Trophoblast cell (in vitro differentiated cells and primary cell): Measurements from ENCODE around the gene KRT6A.

Source experiments
- DNase-seq, 2 donors: peaks; one replicate each; pipeline ENCODE4 v3.0.0-alpha.2; 2016
- H2AFZ ChIP-seq: 2 replicates; pipeline ENCODE4 v1.6.1; 2013; ENCODE audit warnings: low read length, moderate library complexity, mild to moderate bottlenecking; ENCODE audit not compliant: insufficient read depth, poor library complexity
- H2AK5ac ChIP-seq: 2 replicates; pipeline ENCODE4 v1.6.1; 2013; ENCODE audit warnings: mild to moderate bottlenecking, low read length
- H2BK120ac ChIP-seq: 2 replicates; pipeline ENCODE4 v1.6.1; 2013; ENCODE audit warnings: low read length, mild to moderate bottlenecking, moderate library complexity; ENCODE audit not compliant: insufficient read depth, poor library complexity
- H2BK12ac ChIP-seq: 2 replicates; pipeline ENCODE4 v1.6.1; 2013; ENCODE audit warnings: mild to moderate bottlenecking, low read length, moderate library complexity
- H2BK5ac ChIP-seq: 2 replicates; pipeline ENCODE4 v1.6.1; 2013; ENCODE audit warnings: low read length, low read depth, moderate library complexity, mild to moderate bottlenecking; ENCODE audit not compliant: poor library complexity
- H3K14ac ChIP-seq: 2 replicates; pipeline ENCODE4 v1.6.1; 2013; ENCODE audit warnings: mild to moderate bottlenecking, low read length
- H3K18ac ChIP-seq: 2 replicates; pipeline ENCODE4 v1.6.1; 2013; ENCODE audit warnings: mild to moderate bottlenecking, low read length
- H3K23ac ChIP-seq: 2 replicates; pipeline ENCODE4 v1.6.1; 2013; ENCODE audit warnings: low read length
- H3K27ac ChIP-seq: 2 replicates; pipeline ENCODE4 v1.5.1; 2013; ENCODE audit warnings: low read depth, mild to moderate bottlenecking, inconsistent platforms, low read length, moderate library complexity
- H3K27me3 ChIP-seq: 2 replicates; pipeline ENCODE4 v1.6.1; 2013; ENCODE audit warnings: inconsistent platforms, mild to moderate bottlenecking, low read length, moderate library complexity; ENCODE audit not compliant: insufficient read depth
- H3K36me3 ChIP-seq, 2 experiments: 1 replicate in 1 of 2; 2 replicates in 1 of 2; pipeline ENCODE4 v1.6.1; 2013; ENCODE audit warnings: low read length in 2 of 2, mild to moderate bottlenecking in 2 of 2, moderate library complexity in 1 of 2; ENCODE audit not compliant: insufficient read depth in 2 of 2, control insufficient read depth in 1 of 2
- H3K4ac ChIP-seq: 2 replicates; pipeline ENCODE4 v1.6.1; 2013; ENCODE audit warnings: low read depth, mild to moderate bottlenecking, low read length, moderate library complexity
- H3K4me1 ChIP-seq, 2 experiments: 1 replicate in 1 of 2; 2 replicates in 1 of 2; pipeline ENCODE4 v1.6.1; 2013; ENCODE audit warnings: low read length in 2 of 2, mild to moderate bottlenecking in 2 of 2, moderate library complexity in 1 of 2; ENCODE audit not compliant: insufficient read depth in 2 of 2, control insufficient read depth in 1 of 2
- H3K4me2 ChIP-seq: 2 replicates; pipeline ENCODE4 v1.6.1; 2013; ENCODE audit warnings: inconsistent platforms, mild to moderate bottlenecking, low read length, moderate library complexity
- H3K4me3 ChIP-seq: 2 replicates; pipeline ENCODE4 v1.5.1; 2013; ENCODE audit warnings: mild to moderate bottlenecking, low read depth, low read length, inconsistent platforms
- H3K79me1 ChIP-seq: one replicate; pipeline ENCODE4 v1.6.1; 2013; ENCODE audit warnings: low read length
- H3K79me2 ChIP-seq: 2 replicates; pipeline ENCODE4 v1.6.1; 2013; ENCODE audit warnings: low read length, mild to moderate bottlenecking; ENCODE audit not compliant: control insufficient read depth, insufficient read depth, poor library complexity
- H3K9ac ChIP-seq: 2 replicates; pipeline ENCODE4 v1.6.1; 2013; ENCODE audit warnings: mild to moderate bottlenecking, low read length
- H3K9me3 ChIP-seq: 2 replicates; pipeline ENCODE4 v1.6.1; 2013; ENCODE audit warnings: low read depth, mild to moderate bottlenecking, control low read depth, inconsistent platforms, low read length; ENCODE audit not compliant: insufficient read depth
- H4K12ac ChIP-seq: 2 replicates; pipeline ENCODE4 v1.6.1; 2013; ENCODE audit warnings: low read depth, mild to moderate bottlenecking, low read length, moderate library complexity
- H4K8ac ChIP-seq: 2 replicates; pipeline ENCODE4 v1.6.1; 2013; ENCODE audit warnings: low read depth, mild to moderate bottlenecking, low read length, moderate library complexity
- H4K91ac ChIP-seq: one replicate; pipeline ENCODE4 v1.6.1; 2013; ENCODE audit warnings: low read depth, mild to moderate bottlenecking, low read length, moderate library complexity
- WGBS: extraction: QIAGEN DNeasy Blood & Tissue Kit; methylation state at CpG from one replicate; pipeline ENCODE4 v1.1.7; 2013; ENCODE audit warnings: missing lambda C conversion rate; ENCODE audit not compliant: insufficient read length, insufficient coverage; ENCODE audit errors: extremely low coverage; 5-methylcytosine and 5-hydroxymethylcytosine counted together

KRT6A gene

DNA sequence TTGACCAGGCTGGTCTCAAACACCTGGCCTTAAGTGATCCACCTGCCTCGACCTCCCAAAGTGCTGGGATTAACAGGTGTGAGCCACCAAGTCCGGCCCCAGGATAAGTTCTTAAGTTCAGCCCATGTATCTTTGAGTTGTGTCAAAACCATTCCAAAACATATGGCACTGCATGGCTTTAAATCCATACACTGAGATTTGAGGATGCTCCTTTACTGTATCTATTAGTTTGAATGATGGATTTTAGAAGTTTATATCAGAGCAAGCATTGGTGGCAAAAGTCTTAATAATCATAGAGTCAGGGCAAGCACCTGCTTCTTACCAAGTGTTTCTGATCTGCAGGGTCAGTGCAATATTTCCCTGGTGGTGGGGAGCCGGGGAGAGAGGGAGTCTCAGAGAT lies 47.2 kb downstream of the KRT6A start:
- Histone ChIP-seq H4K8ac (no peak overlapping the region), H3K23ac (no peak overlapping the region), H2AK5ac (no peak overlapping the region), H3K4me2 (no peak overlapping the region), H4K91ac (no peak overlapping the region), H2BK120ac (no peak overlapping the region), H2BK5ac (no peak overlapping the region), H3K18ac (no peak overlapping the region), H3K4ac (no peak overlapping the region), H3K14ac (no peak overlapping the region), H3K9ac (no peak overlapping the region), H2BK12ac (no peak overlapping the region), H4K12ac (no peak overlapping the region), H3K79me2 (no peaks in the 10 kb centered on the region), H3K36me3 (no peaks in the 10 kb centered on the region), H3K27me3 (no peaks in the 10 kb centered on the region), H3K79me1 (peaks cover 7% of the 10 kb centered on the region), H2AFZ (no peak overlapping the region), H3K9me3 (peaks cover 3% of the 10 kb centered on the region), H3K4me1 (peaks cover 9 to 20% of the 10 kb centered on the region in 2 experiments), H3K4me3 (no peak overlapping the region), H3K27ac (no peak overlapping the region)
- no CpG with 5 or more reads among the region's 3 CpGs for WGBS
- no peak for DNase-seq

DNA sequence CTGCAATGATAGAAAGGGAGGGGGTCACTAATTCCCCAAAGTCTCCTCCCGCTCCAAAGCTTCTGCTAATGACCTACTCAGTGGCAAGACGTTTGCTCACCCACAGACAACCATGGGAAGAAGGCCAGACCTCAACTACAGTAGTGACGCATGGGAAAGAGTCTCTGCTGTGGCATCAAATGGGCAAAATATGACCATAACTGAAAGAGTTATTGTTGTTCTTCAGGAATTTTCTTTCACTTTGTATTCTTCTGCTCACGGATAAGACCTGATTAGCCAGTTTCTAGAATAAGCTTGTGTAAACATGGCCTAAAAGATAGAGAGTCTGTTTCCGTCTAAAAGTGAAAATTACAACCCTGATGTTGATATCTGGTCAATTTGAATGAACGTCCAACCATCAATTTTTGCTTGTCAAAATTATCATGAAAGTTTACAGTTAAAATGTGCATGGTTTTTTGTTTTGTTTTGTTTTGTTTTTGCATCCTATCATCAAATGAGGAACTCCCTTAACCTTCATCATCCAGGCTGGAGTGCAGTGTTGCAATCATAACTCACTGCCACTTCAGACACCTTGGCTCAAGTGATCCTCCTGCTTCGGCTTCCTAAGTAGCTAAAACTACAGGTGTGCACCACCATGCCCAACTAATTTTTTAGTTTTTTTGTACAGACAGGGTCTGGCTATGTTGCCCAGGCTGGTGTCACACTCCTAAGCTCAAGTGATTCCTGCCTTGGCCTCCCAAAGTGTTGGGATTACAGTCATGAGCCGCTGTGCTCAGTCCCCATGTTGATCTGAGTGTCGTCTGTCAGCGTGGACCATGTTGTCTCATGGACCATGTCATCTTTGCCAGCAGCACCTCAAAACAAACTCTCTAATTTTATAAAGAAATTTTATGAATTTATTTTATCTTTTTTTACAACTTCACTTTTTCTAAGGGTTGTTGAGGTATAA lies 48.1 kb downstream of the KRT6A start:
- H4K8ac ChIP-seq: no peak overlapping the region
- peak in 1 of 2 donors; percentile 41 for DNase-seq
- no peak overlapping the region for H3K14ac ChIP-seq
- no peak overlapping the region for H2AFZ ChIP-seq
- H3K4ac ChIP-seq: no peak overlapping the region
- H3K79me2 ChIP-seq: no peaks in the 10 kb centered on the region
- H3K79me1 ChIP-seq: peaks cover 16% of the 10 kb centered on the region
- no peak overlapping the region for H2AK5ac ChIP-seq
- H3K9ac ChIP-seq: no peak overlapping the region
- H3K4me3 ChIP-seq: no peak overlapping the region
- H3K27me3 ChIP-seq: no peaks in the 10 kb centered on the region
- H2BK5ac ChIP-seq: no peak overlapping the region
- no peak overlapping the region for H3K27ac ChIP-seq
- H3K4me1 ChIP-seq: peaks cover 14 to 26% of the 10 kb centered on the region in 2 experiments
- H3K23ac ChIP-seq: no peak overlapping the region
- no CpG with 5 or more reads among the region's 10 CpGs for WGBS
- H3K9me3 ChIP-seq: peaks cover 3% of the 10 kb centered on the region
- peak overlapping the region; percentile 40 for H4K91ac ChIP-seq
- H3K36me3 ChIP-seq: no peaks in the 10 kb centered on the region
- no peak overlapping the region for H2BK120ac ChIP-seq
- no peak overlapping the region for H4K12ac ChIP-seq
- no peak overlapping the region for H3K18ac ChIP-seq
- H2BK12ac ChIP-seq: no peak overlapping the region
- H3K4me2 ChIP-seq: no peak overlapping the region

DNA sequence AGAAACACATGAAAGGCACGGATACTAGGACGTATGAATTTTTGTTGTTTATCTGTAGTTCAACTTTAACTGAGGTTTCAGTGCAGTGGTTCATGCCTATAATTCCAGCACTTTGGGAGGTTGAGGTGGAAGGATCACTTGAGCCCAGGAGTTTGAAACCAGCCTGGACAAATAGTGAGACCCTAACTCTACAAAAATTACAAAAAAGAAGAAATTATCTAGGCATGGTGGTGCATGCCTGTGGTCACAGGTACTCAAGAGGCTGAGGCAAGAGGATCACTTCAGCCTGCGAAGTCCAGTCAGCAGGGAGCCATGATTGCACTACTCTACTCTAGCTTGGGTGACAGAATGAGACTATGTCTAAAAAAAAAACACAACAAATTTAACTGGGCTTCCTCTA lies 49.1 kb downstream of the KRT6A start:
- Histone ChIP-seq H2BK5ac (no peak overlapping the region), H3K23ac (no peak overlapping the region), H3K14ac (no peak overlapping the region), H3K4me2 (no peak overlapping the region), H3K79me1 (peaks cover 25% of the 10 kb centered on the region), H4K91ac (peak overlapping the region; percentile 40), H3K4ac (no peak overlapping the region), H3K18ac (no peak overlapping the region), H4K12ac (no peak overlapping the region), H4K8ac (no peak overlapping the region), H2BK120ac (no peak overlapping the region), H2AFZ (no peak overlapping the region), H3K4me1 (peaks cover 14 to 31% of the 10 kb centered on the region in 2 experiments), H2BK12ac (no peak overlapping the region), H2AK5ac (no peak overlapping the region), H3K36me3 (no peaks in the 10 kb centered on the region), H3K27ac (no peak overlapping the region), H3K27me3 (no peaks in the 10 kb centered on the region), H3K79me2 (no peaks in the 10 kb centered on the region), H3K9ac (no peak overlapping the region), H3K4me3 (no peak overlapping the region), H3K9me3 (peaks cover 3% of the 10 kb centered on the region)
- DNase-seq: peak; percentile 59 to 73
- WGBS: no CpG with 5 or more reads among the region's 3 CpGs

DNA sequence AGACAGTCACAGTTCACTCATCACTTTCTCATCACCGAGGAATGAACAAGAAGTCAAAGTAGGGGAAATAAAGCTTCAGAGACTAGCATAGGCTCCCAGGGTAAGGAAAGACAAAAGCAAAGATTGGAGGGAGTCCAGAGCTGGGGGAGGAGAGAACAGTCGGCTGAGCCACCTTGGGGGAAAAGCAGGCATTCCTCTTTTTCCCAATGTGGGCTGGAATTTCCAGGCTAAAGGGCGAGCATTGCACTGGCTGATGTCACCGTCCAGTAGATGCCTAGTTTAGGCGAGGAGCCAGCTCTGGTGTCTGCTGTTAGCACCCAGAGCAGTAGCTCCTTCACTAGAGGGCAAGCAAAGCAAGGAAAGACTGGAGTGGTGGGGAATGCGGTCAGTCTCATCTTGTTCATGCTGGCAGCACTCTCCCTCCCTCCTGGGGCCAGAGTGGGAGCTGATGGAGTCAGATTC lies 50.4 kb downstream of the KRT6A start:
- peak overlapping the region; percentile 9 for H3K4me2 ChIP-seq
- peak overlapping the region; percentile 95 for H2BK120ac ChIP-seq
- no peaks in the 10 kb centered on the region for H3K27me3 ChIP-seq
- H2AK5ac ChIP-seq: no peak overlapping the region
- H3K4me3 ChIP-seq: no peak overlapping the region
- H3K27ac ChIP-seq: peak overlapping the region; percentile 85
- H3K4ac ChIP-seq: no peak overlapping the region
- H4K8ac ChIP-seq: no peak overlapping the region
- H3K9me3 ChIP-seq: peaks cover 3% of the 10 kb centered on the region
- H2AFZ ChIP-seq: no peak overlapping the region
- H4K91ac ChIP-seq: no peak overlapping the region
- no peak overlapping the region for H2BK12ac ChIP-seq
- H3K79me2 ChIP-seq: no peaks in the 10 kb centered on the region
- H4K12ac ChIP-seq: no peak overlapping the region
- H3K9ac ChIP-seq: no peak overlapping the region
- H3K79me1 ChIP-seq: peaks cover 34% of the 10 kb centered on the region
- DNase-seq: peak; percentile 98
- H3K36me3 ChIP-seq: no peaks in the 10 kb centered on the region
- no peak overlapping the region for H3K14ac ChIP-seq
- no CpG with 5 or more reads among the region's 6 CpGs for WGBS
- no peak overlapping the region for H2BK5ac ChIP-seq
- peaks cover 17 to 39% of the 10 kb centered on the region in 2 experiments for H3K4me1 ChIP-seq
- H3K23ac ChIP-seq: no peak overlapping the region
- H3K18ac ChIP-seq: no peak overlapping the region
